HG03175 (cell line): Measurements from ENCODE around the gene FECH.
"Not testable (repeated sequence)": the region's sequence is repeated elsewhere in the genome, so short reads cannot be mapped to it uniquely, and the experiment has no call there.

Experiments
- ATAC-seq: cut with Tn5 transposase; IDR thresholded peaks from one replicate; pipeline ENCODE4 v1.9.1; 2021; ENCODE audit warnings: mild to moderate bottlenecking, moderate library complexity; ENCODE audit not compliant: unreplicated experiment

FECH gene, protein sequence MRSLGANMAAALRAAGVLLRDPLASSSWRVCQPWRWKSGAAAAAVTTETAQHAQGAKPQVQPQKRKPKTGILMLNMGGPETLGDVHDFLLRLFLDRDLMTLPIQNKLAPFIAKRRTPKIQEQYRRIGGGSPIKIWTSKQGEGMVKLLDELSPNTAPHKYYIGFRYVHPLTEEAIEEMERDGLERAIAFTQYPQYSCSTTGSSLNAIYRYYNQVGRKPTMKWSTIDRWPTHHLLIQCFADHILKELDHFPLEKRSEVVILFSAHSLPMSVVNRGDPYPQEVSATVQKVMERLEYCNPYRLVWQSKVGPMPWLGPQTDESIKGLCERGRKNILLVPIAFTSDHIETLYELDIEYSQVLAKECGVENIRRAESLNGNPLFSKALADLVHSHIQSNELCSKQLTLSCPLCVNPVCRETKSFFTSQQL

DNA sequence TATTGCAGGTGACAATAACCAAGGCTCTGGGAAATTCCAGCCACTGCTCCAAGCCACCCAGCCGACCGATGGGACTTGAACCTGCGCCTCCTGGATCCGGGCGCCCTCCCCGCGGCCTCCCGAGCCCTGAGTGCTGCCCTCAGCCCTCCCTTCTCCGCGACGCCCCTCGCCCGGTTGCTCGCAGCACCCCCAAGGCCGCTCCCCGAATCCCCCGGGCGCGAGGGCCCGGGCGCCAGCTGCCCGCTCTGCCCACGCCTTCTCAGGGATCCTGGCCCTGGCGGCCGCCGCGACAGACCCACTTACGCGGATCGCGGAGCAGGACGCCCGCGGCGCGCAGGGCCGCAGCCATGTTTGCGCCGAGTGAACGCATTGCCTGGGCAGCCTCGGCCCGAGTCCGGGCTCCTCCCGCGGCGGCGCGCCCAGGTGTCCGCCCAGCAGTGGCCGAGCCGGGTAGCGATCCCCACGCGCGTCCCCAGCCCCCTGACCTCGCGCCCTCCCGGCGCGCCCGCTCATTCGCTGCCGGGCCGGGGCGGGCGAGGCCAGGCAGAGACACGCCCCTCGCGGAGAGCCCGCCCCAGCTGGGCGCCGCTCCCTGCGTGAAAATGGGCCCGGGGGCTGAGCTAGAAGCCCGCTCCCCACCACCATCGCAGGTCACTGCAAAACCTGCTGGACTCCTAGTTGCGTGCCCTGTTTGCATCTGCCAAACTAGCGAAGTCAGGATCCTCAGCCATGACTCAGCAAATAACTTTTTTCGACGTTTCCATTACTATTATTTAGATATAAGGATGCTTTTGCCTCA lies at the start of gene FECH:
FECH (minus strand) TSS at position 452 of the 799 bp plus-strand sequence; CDS start at position 370, 82 bp downstream.
- peak; percentile 90 for ATAC-seq

DNA sequence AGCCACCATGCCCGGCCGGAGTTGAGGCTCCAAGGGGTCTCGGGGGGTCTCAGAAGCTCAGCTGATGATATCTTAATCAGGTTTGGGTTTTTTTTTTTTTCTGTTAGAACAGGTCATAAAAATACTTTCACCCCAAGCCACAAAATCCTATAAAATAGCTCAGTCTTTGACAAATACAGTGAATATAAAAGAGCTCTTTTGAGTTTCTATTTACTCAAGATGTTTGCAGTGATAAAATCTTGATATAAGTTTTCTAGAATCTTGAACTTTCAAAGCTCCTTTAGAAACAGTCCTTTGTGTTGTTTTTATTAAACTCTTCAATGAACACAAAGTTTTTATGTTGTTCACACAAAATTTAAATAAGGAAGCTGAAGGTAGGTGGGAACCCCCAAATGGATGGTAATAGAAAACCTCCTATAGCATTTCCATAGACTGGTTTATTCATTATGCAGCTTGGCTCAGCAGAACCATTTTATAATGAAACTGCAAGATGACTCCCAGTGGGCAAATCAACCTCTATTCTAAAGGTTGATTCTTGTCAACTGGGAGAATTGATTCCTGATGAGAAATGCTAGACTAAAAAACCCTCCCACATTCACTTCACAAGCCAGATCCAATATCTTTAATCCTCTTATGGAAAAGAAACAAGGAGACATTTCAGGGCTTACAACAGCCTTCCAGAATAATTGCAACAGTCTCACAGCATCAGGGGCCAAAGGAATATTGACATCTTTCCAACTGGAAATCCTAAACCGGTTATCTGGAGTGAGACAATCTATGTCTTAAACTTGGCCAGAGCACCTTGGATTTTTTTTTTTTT lies 48.7 kb upstream of the FECH start:
- ATAC-seq = no peak

DNA sequence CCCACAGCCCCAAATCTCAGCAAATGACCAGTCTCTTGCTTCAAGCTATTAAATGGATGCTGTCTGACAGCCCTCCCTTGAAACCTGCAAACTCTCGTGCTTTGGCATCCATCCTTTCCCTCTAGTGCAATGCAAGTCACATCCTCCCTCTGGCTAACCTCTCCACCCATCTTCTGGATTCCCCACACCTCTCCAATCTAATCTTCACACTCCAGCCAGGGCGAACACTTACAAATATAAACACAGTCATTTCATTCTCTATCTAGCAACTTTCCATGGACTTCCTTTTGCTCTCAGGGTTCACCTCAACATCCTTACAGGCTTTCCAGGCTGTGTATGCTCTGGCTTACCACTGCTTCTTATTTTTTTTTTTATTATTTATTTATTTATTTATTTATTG lies 45.2 kb upstream of the FECH start:
- ATAC-seq = no peak

DNA sequence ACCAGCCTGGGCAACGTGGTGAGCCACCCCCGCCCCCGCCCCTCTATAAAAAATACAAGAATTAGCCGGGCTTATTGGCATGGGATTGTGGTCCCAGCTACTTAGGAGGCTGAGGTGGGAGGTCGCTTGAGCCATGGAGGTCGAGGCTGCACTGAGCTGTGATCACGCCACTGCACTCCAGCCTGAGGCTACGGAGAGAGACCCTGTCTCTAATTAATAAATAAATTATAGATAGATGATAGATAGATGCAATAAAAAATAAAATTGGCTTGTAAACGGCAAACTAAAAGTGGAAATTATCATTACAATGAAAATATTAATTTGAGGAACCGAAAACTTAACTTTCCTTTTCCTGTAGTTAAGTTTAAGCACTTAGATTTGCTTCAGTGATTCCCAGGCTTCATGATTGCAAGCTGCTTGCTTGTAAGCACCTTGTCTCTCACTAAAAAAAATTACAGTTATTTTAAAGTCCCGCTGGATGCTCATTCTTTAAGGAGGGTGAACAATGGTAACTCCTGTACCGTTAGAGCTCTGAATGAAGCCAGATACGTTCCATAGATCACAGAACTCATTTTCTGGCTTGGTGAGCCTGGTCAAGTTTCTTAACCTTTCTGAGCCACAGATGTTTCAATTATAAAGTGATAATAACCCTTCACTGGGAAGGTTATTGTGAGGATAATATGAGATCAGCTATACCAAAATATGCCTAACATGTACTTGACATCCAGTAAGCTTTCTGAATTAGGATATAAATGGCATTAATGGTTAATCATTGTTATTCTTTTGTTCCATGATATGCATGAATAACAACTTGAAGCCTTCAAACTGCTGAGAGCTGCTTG lies 44.5 kb upstream of the FECH start:
- ATAC-seq = peak; percentile 42

DNA sequence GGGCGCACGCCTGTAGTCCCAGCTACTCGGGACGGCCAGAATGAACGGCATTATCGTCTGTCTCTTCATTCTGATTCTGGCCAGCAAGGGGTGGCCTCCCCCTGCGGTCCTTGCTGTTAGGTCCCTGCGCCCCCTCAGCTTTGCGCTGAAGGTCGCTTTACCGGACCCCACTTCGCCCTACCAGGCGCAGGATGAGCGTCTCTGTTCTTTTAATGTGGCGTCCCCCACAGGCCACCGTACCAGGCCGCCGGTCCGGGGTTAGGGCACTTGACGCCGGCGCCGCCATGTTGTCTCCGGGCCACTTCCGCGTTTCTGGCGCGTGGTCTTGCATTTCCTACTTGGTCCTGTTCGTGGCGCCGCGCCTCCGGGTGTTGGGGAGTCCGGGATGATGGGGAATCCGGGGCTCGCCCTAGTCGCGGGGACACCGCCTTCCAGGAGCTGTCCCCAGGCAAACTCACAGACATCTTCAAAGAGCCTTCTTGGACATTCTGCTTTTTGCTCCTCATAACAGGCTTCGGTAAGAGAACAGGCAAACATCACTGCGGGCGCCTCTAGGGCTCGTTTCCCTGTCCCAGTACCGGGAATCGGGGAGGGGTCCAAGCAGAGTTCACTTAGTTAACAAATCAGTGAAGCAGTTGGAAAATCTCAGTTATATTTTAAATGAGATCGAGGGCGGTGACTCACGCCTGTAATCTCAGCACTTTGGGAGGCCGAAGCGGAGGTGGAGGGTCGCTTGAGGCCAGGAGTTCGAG lies 43.7 kb upstream of the FECH start:
- ATAC-seq = peak; percentile 88

DNA sequence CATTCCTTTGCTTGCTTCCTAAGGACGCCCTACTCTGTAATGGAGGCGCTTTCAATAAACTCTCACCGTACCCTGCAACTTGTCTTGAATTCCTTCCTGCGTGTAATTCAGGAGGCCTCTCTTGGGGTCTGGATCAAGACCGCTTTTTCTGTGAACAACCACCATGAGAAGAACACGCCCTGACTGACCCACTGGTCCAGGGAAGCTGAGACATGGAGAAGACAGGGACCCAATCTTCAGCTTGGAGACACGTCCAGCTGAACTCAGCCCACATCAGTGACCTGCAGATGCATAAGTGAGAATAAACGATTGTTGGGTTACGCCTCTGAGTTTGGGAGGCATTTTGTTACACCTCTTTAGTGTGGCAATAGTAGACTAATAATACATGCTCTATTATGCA lies 42.9 kb upstream of the FECH start:
- ATAC-seq = no peak

DNA sequence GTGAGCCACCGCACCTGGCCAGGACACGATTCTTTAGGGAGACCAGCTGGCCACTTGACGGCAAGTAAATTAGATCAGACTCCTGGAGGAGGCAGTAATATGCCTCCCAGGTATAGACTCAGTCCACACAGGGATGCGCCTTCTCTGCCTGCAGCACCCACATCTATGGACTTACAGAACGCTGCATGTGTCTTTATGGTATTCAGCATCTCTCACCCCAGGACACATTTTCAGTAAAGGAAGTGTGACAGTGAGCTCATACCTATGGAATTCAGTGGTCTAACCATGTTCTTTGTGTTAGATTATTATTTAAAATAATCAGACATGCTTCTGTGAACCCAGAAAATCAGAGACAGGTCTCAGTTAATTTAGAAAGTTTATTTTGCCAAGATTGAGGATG lies 41.0 kb upstream of the FECH start:
- ATAC-seq = no peak

DNA sequence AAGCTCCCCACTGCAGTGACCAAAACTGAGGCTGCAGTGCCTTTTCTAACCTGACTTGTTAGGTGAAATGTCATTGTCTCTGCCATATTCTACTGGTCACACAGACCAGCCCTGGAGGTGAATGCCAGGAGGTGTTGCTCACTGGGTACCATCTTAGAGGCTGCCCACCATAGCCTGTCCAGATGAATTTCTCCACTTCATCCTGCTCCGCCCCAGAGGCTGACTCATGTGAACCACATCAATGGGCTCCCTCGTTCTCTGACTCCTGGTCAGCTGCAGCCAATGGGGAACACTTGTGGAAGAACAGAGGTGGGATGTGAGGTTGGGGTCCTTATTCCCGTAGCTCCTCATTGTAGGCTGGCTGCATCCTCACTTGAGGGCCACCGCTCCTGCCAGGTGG lies 38.5 kb upstream of the FECH start:
- ATAC-seq = no peak

DNA sequence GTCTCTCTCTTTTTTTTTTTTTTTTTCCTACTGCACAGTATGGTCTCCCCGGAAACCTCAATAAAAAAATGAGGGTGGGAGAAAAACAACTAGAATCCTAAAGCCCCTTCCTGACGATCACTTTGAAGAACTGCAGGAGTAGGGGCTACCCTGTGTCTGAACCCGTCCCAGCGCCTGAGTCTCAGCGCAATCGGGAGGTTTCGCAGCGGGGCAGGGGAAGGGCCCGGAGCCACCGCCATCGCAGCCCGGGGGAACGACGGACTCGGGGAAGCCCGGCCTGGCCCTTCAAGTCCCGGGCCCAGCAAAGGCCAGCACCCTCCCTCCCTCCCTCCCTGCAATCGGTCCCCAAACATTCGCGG lies 34.7 kb upstream of the FECH start:
- peak; percentile 21 for ATAC-seq

DNA sequence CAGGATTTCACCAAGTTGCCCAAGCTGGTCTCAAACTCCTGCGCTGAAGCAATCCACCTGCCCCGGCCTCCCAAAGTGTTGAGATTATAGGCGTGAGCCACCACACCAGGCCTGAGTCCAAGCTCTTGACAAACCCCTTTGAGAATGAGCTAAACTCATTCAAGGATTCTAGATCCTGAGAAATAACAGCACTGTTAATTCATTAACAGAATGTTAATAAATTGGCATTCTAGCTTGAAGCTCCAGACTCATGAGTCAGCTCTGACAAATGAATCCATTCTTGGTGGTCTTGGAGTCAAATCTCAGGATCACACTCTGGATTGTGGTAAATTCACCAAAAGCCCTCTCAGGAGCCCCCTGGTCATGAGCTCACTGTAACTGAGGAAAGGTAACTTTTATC lies 33.4 kb upstream of the FECH start:
- ATAC-seq = no peak

DNA sequence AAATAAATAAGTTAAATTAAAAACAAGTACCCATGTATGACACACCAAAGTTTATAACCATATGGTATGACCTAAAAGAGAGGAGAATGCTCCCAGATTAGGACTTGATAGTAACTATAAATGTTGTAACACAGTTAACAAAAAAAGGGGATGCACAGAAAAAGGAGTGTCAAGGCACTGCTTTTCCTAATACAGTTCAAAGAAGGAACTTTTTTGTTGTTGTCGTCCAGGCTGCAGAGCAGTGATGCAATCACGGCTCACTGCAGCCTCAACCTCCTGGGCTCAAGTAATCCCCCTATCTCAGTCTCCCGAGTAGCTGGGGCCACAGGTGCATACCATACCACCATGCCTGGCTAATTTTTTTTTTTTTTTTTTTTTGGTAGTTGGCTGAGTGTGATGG lies 32.4 kb upstream of the FECH start:
- ATAC-seq = no peak

DNA sequence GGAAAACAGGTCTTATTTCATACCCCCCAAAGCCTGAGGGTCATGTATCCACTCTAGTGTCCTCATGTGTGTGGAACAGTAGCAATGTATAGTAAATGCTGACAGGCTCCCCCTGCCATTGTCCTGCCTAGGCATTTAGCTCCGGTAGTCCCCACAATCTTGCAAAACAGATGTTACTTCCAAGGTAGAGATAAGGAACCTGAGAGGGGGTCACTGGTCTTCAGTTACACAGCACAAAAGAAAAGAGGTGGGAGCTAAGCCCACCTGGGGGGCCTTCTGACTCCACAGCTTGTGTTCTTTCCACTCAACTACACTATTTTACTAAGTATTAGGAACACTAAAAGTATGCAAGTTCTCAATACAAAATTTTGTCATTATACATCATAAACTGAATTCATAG lies 17.4 kb upstream of the FECH start:
- no peak for ATAC-seq

DNA sequence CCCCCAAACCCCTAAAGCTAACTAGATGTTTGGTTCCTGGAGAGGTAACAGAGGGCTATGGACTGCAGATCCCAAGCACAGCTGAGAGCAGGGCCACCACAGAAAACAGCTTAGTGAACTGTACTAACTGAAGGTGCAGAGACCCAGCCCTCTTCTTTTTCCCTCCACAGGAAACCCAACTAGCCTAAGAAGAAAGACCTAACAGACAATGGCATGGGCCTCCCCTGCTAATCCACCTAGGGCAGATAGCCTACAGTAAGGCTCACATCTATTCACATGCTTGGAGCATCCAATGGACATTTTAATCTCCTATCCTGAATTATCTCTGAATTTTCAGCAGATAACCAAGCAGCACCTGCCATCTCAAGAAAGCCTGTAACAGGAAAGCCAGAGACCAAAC lies 8.8 kb upstream of the FECH start:
- no peak for ATAC-seq

DNA sequence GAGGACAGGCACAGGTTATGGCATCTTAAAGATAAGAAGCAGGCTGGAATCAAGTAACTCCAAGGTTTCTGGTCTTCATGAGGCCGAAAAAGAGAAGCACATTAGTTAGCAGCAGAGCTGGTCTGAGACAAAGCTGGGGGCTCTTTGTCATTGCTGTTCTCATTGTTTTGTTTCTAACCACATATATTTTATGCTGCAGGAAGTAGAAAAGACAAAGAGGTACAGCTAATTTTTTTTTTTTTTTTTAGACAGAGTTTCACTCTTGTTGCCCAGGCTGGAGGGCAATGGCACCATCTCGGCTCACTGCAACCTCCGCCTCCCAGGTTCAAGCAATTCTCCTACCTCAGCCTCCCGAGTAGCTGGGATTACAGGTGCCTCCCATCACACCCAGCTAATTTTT lies 6.2 kb upstream of the FECH start:
- not testable (repeated sequence) for ATAC-seq

DNA sequence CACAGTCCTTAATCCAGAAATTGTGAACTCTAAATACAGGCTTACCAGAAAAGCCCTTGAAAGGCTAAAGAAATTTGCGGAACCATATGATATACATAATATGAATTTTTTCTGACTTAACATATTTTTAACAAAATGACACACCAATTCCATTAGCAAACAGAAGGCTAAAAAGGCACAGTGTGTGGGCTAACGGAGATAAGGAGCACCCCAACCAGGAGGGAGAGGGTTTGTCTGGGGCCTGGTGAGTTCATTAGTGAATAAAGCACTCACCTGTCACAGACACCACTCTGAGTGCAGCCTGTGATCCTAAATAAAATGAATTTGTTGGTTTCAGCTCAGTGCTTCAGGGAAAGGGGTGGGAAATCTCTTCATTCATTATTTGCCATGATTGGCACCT lies 2.7 kb upstream of the FECH start:
- no peak for ATAC-seq

DNA sequence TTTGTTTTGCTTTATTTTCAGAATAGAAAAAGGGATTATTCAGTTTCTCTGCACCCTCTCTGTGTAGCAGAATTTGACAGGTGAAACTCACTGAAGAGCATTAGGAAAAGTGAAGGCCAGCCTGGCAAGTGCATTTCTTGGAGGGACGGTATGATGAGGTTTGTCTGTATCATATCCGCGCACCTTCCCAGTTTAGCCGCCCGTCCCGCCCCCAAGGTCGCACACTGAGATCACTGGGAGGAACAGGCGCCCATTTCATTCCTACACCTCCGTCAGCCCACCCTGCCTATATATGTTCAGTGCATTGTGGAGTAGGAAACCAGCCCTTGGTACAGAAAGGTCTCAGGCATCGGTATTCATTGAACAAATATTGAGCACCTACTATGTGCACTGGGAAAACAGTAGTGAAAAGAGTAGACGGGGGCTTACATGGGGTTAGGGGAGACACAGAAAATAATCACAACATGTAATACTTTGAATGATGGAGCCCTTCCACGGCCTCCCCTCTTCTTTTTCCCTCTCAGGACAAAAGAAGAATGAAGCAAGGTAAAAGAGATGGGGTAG lies 678 bp upstream of the FECH start:
- no peak for ATAC-seq

DNA sequence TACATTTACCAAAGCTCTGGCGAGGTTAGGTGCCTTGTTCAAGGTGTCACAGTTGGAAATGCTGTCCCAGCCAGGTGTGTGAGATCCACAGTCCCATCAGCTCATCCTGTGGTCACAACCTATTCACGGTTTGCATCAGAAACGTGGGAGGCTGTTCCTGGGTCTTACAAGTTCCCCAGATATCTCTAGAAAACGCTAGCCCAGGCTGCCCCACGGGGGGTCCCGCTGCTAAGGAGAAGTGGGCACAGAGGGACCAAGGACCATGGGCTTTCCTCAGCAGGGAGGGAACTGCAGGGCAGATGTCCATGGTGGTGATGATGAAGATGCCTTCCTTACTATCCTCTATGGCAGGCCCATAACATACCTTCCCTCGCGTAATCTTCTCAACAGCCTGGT lies 649 bp downstream of the FECH start:
- ATAC-seq = no peak

DNA sequence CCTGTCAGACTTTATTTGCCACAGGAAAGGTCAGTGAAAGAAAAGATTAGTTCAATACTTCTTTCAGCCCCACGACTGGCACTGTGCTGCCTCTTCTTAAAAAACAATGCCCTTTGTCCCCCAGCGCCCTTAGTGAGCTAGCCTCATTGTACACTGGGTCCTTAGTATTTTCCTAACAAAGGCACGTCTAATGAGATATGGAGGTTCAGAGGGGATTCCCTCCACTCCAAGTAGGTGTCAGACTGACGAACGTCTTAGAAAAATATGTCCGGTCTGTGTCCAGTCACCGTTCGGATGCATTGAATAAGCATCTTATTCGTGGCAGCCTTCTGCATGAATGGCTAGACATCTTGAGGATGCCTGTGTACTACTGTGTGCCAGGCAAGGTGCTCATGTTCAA lies 1.1 kb downstream of the FECH start:
- ATAC-seq = no peak

DNA sequence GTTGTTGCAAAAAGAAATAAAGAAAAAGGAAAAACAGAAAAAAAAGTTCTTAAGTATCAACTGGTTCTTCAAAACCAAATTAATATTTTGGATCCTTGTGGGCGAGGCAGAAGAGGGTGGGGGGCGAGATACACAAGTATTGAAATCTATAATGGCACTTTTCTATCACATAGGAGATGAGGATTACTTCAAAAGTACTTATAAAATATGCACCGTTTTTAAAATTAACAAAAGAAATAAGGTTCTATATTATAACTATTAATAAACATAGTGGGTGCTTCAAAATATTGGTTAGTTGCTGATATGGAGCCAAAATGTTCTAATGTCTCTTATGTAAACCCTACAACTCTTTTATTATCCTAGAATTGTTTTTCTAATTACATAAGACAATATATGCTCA lies 2.1 kb downstream of the FECH start:
- no peak for ATAC-seq
